K562 (cell line): Measurements from ENCODE around the gene DEF6. TPM values are rescaled to one million over a fixed set of nuclear protein-coding genes. Genes with fewer than 3 reads are reported as not detected.

Source experiments
- ARID2 ChIP-seq: fragments of 450-650 bp; IDR thresholded peaks from 2 replicates; pipeline ENCODE4 v1.6.1; 2017; ENCODE audit warnings: antibody characterized with exemption, mild to moderate bottlenecking
- ARID4B ChIP-seq: sonication (generic); formaldehyde crosslinking; IDR thresholded peaks from 2 replicates; pipeline ENCODE4 v1.8.0; 2022; ENCODE audit warnings: mild to moderate bottlenecking, missing genetic modification reagents
- FOXA3 ChIP-seq, 2 experiments: fragments of 450-650 bp in 1 of 2; sonication (generic) in 1 of 2; formaldehyde crosslinking; IDR thresholded peaks in 1 of 2; conservative IDR thresholded peaks in 1 of 2; 2 replicates each; pipeline versions ENCODE4 v1.4.0 to v1.8.0; 2020 to 2022; ENCODE audit warnings: mild to moderate bottlenecking in 2 of 2, missing genetic modification reagents in 1 of 2
- GABPA ChIP-seq: fragments of 200-800 bp; sonication (Bioruptor generic); conservative IDR thresholded peaks from 2 replicates; pipeline ENCODE4 v1.6.1; 2016; ENCODE audit warnings: low read depth, missing genetic modification characterization, missing compliant biosample characterization
- HIVEP1 ChIP-seq: fragments of 250-450 bp; sonication (Bioruptor Pico); IDR thresholded peaks from 2 replicates; pipeline ENCODE4 v1.4.0; 2020; ENCODE audit warnings: mild to moderate bottlenecking
- KLF1 ChIP-seq: fragments of 450-650 bp; IDR thresholded peaks from 2 replicates; pipeline ENCODE4 v1.6.1; 2016; ENCODE audit warnings: missing genetic modification characterization, missing compliant biosample characterization
- PML ChIP-seq: IDR thresholded peaks from 2 replicates; pipeline ENCODE4 v1.6.1; 2012; ENCODE audit warnings: low read length, inconsistent platforms
- RBBP5 ChIP-seq: fragments of 200-600 bp; sonication (generic); IDR thresholded peaks from 2 replicates; pipeline ENCODE4 v1.6.1; 2012; ENCODE audit warnings: borderline replicate concordance, mild to moderate bottlenecking, low read length, control low read depth, inconsistent platforms; ENCODE audit not compliant: insufficient read depth, poor library complexity, severe bottlenecking
- RFX1 ChIP-seq: fragments of 450-650 bp; IDR thresholded peaks from 2 replicates; pipeline ENCODE4 v1.6.1; 2016; ENCODE audit warnings: mild to moderate bottlenecking, moderate library complexity
- TAF1 ChIP-seq: IDR thresholded peaks from 2 replicates; pipeline ENCODE4 v1.6.1; 2011; ENCODE audit warnings: mild to moderate bottlenecking, low read length, moderate library complexity; ENCODE audit not compliant: insufficient read depth, control insufficient read depth, severe bottlenecking; ENCODE audit errors: extremely low read depth
- YY1 ChIP-seq, 3 experiments: IDR thresholded peaks; 2 replicates each; pipeline ENCODE4 v1.6.1; 2011; ENCODE audit warnings: low read length in 2 of 3, mild to moderate bottlenecking in 2 of 3, moderate library complexity in 2 of 3, borderline replicate concordance in 1 of 3, control low read depth in 1 of 3, low read depth in 1 of 3; ENCODE audit not compliant: insufficient read depth in 3 of 3, insufficient replicate concordance in 2 of 3, control insufficient read depth in 1 of 3, insufficient read length in 1 of 3; ENCODE audit errors: extremely low read depth in 1 of 3
- ZNF280A ChIP-seq: fragments of 450-650 bp; IDR thresholded peaks from 2 replicates; pipeline ENCODE4 v1.6.1; 2018; ENCODE audit warnings: mild to moderate bottlenecking, low read depth; ENCODE audit not compliant: partially characterized antibody
- polyA plus RNA-seq, 8 experiments: library from polyadenylated mRNA; depleted of rRNA in 4 of 8; stranded (reverse) in 5 of 8; unstranded in 3 of 8; fragments of >200 nt; fragmentation: Nextera tagmentation in 2 of 8; fragmentation: Illumina TruSeq in 1 of 8; extraction: Ambion mirVana in 2 of 8; extraction: Trizol in 1 of 8; gene quantifications; 2 replicates each; pipeline versions ENCODE4 v1.2.1 to v1.2.3, GENCODE V29; 2011 to 2014; ENCODE audit warnings: inconsistent platforms in 1 of 8, missing spikeins in 1 of 8
- total RNA-seq, 7 experiments: library from RNA; depleted of rRNA in 6 of 7; stranded (reverse); fragments of >200 nt in 6 of 7; fragmentation: Illumina TruSeq in 2 of 7; extraction: Trizol in 2 of 7; gene quantifications; 2 replicates each; pipeline versions ENCODE4 v1.2.1 to v1.2.3, GENCODE V29; 2011 to 2021; ENCODE audit warnings: low replicate concordance in 1 of 7
- TF ChIP-seq, protein P1 (sequence below): fragments of 250-450 bp; sonication (Bioruptor Pico); IDR thresholded peaks from 2 replicates; pipeline ENCODE4 v1.5.0; 2020; ENCODE audit warnings: mild to moderate bottlenecking
- TF ChIP-seq, protein P2 (sequence below): fragments of 250-450 bp; sonication (Bioruptor Pico); IDR thresholded peaks from 2 replicates; pipeline ENCODE4 v1.5.0; 2021; ENCODE audit warnings: mild to moderate bottlenecking, moderate library complexity

DEF6 gene
- total and polyA plus RNA-seq, 9 of the 15 experiments (the other 6 are each of a cell fraction or from before 2014, with no cell fraction given) = 1.3 to 44.6 (median 22.7) TPM

DNA sequence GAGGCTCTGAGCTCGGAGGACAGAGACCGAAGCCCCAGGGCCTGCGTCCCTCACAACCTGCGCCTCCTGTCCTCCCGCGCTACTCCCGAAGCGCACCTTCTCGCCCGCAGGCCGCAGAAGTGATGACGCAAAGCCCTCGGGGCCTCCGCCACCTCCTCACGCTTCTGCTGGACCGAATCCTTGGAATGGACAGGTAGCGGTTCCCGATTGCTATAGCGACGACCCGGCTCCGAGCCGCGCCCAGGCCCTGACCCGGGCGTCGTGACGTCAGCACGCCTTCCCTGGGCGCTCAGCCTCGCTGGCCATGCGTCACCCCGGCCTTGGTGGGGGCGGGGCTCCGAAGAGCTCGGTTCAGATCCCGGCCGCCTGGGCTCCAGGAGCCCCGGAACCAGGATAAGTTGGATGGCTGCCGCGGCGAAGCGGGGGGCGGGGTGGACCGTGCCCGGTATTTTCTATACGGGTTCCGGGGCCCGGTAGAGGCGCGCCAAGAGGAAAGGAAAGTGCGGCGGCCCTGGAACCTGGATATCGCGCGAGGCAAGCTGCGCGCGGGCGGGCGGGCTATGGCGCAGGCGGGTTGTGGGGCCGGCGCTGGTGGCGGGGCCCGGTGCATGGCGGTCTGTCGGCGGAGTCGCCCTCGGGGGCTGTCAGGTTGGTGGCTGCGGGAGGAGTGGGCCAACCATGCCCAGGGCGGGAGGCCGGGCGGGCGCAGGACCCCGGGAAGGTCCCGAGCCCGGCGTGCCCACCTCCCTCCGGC lies 38.2 kb upstream of the DEF6 start, which contains the start of gene ZNF76 (continued):
- no peak for TF ChIP-seq ZNF280A
- TF ChIP-seq PML = peak; percentile 56
- TF ChIP-seq, protein P1, sequence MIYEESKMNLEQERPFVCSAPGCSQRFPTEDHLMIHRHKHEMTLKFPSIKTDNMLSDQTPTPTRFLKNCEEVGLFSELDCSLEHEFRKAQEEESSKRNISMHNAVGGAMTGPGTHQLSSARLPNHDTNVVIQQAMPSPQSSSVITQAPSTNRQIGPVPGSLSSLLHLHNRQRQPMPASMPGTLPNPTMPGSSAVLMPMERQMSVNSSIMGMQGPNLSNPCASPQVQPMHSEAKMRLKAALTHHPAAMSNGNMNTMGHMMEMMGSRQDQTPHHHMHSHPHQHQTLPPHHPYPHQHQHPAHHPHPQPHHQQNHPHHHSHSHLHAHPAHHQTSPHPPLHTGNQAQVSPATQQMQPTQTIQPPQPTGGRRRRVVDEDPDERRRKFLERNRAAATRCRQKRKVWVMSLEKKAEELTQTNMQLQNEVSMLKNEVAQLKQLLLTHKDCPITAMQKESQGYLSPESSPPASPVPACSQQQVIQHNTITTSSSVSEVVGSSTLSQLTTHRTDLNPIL (CRISPR knock-in tag) = no peak
- TF ChIP-seq RBBP5 = peak; percentile 99
- peak; percentile 96 for TF ChIP-seq RFX1
- TF ChIP-seq ARID4B (CRISPR knock-in tag) = peak; percentile 87
- 0 out of 2 replicates have a peak, but pooled peaks have one; percentile 42 for TF ChIP-seq HIVEP1 (CRISPR knock-in tag)
- TF ChIP-seq YY1 (IDR thresholded peaks at IDR 0.05; ENCODE audit: borderline replicate concordance in 1 of 3, control insufficient read depth in 1 of 3, extremely low read depth in 1 of 3, insufficient read depth in 3 of 3, insufficient read length in 1 of 3, insufficient replicate concordance in 2 of 3, low read depth in 1 of 3, low read length in 2 of 3) = peak; percentile 60 to 89 (median 89)
- TF ChIP-seq GABPA = 0 out of 2 replicates have a peak, but pooled peaks have one; percentile 46
- TF ChIP-seq, protein P2, sequence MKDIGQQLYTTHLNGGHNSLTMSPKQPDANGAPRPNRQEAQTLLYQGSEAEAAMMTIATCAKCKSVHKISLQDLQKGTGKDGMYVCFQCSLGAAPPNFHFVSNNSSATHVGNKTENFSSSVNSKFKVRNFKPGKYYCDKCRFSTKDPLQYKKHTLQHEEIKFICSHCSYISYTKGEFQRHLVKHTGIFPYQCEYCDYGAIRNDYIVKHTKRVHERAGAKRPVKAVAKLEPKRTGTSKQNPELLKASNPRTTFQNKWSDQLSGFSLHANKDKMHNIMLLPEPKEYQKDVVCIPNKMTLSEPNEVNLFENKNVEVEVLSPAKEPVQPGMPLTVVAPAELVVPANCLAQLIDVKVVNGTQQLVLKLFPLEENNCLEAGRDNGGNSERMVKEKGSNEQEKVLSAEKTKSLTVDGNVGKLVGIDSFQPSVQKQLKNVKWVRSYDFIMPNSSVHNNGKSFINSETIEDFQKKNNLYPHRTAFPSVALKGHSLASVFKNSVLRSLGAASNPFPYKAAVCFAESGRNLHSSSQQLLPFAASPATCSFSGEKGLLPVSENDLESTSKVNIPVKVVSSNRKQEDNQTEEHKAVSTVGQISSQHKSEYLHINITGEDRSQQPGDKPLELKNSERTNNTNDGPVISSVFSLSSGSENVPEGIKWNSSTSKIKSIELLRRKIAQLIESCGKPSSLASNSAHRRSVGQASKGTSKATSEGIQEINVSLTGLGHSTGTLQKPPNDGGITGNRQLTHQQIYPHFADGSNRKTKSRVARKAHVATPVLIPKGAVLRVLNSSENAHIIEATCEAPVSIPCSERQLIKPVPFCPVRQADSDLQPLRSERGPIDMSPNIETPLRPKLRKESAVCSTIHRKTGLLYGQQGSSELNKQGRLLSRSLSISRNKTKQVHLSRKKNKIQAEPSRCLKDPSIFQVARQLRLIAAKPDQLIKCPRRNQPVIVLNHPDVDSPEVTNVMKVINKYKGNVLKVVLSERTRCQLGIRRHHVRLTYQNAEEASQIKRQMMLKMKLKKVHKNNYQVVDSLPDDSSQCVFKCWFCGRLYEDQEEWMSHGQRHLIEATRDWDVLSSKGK = no peak
- no peak for TF ChIP-seq ARID2
- no peak; a peak in 1 of 4 replicates for TF ChIP-seq FOXA3 (CRISPR knock-in tag; conservative IDR thresholded peaks at IDR 0.05 in 1 of 2, IDR thresholded peaks at IDR 0.05 in 1 of 2)
- peak; percentile 85 for TF ChIP-seq TAF1
- peak; percentile 94; the same call in 1 of the 2 replicates for TF ChIP-seq KLF1 (tag)
